Measurements from ENCODE around the gene UMODL1. TPM values are rescaled to one million over a fixed set of nuclear protein-coding genes. Genes with fewer than 3 reads are reported as not detected.

Gene UMODL1
- total RNA-seq, 2 experiments from 2014 or later, result 0.05 to 0.10 TPM

- Mint-ChIP-seq H3K27me3 (peaks cover 3% of the 10 kb centered on the region), H3K4me1 (no peaks in the 10 kb centered on the region), H3K4me3 (no peak overlapping the region), H3K36me3 (ENCODE audit: low read depth) (no peaks in the 10 kb centered on the region), H3K27ac (no peak overlapping the region), H3K9me3 (no peaks in the 10 kb centered on the region)
- DNase-seq, result no peak
- CTCF ChIA-PET, result no interaction called here
- POLR2A ChIA-PET, result no interaction called here
Observed at GRCh38 chr21:42135386-42136052, 64.4 kb downstream of the UMODL1 start.

GRCh38 chr21:42137191-42137904, 66.2 kb downstream of the UMODL1 start:
- ChIA-PET CTCF (no interaction called here), POLR2A (no interaction called here)
- no peaks in the 10 kb centered on the region for H3K4me1 Mint-ChIP-seq
- H3K9me3 Mint-ChIP-seq, result no peaks in the 10 kb centered on the region
- no peak overlapping the region for H3K4me3 Mint-ChIP-seq
- H3K27me3 Mint-ChIP-seq, result peaks cover 3% of the 10 kb centered on the region
- H3K36me3 Mint-ChIP-seq (ENCODE audit: low read depth), result no peaks in the 10 kb centered on the region
- DNase-seq, result no peak
- H3K27ac Mint-ChIP-seq, result no peak overlapping the region

- no peak for DNase-seq
- ChIA-PET CTCF (interaction anchor here (0.9 to 1.0 kb wide), 2 partner anchors 8 to 145 kb away, joined by 3 read pairs; no protein-coding TSS in a partner anchor), POLR2A (interaction anchor here (1.4 kb wide), 1 partner anchor 98 kb away, joined by 3 read pairs; no protein-coding TSS in a partner anchor)
- no peaks in the 10 kb centered on the region for H3K36me3 Mint-ChIP-seq (ENCODE audit: low read depth)
- peaks cover 6% of the 10 kb centered on the region for H3K27me3 Mint-ChIP-seq
- peaks cover 3% of the 10 kb centered on the region for H3K4me1 Mint-ChIP-seq
- no peaks in the 10 kb centered on the region for H3K9me3 Mint-ChIP-seq
- no peak overlapping the region for H3K4me3 Mint-ChIP-seq
- H3K27ac Mint-ChIP-seq, result no peak overlapping the region
Observed at GRCh38 chr21:42140196-42140934, 69.2 kb downstream of the UMODL1 start.

GRCh38 chr21:42141643-42142042, 70.5 kb downstream of the UMODL1 start:
- POLR2A ChIA-PET, result no interaction called here
- Mint-ChIP-seq H3K27ac (no peak overlapping the region), H3K36me3 (ENCODE audit: low read depth) (no peaks in the 10 kb centered on the region), H3K4me1 (peaks cover 8% of the 10 kb centered on the region), H3K27me3 (peaks cover 6% of the 10 kb centered on the region), H3K9me3 (no peaks in the 10 kb centered on the region), H3K4me3 (no peak overlapping the region)
- no peak for DNase-seq
- CTCF ChIA-PET, result no interaction called here

- H3K27ac Mint-ChIP-seq, result no peak overlapping the region
- no peaks in the 10 kb centered on the region for H3K9me3 Mint-ChIP-seq
- peaks cover 8% of the 10 kb centered on the region for H3K4me1 Mint-ChIP-seq
- ChIA-PET POLR2A (no interaction called here), CTCF (no interaction called here)
- no peak for DNase-seq
- no peak overlapping the region for H3K4me3 Mint-ChIP-seq
- H3K27me3 Mint-ChIP-seq, result peaks cover 6% of the 10 kb centered on the region
- no peaks in the 10 kb centered on the region for H3K36me3 Mint-ChIP-seq (ENCODE audit: low read depth)
Observed at GRCh38 chr21:42142141-42142540, 71.0 kb downstream of the UMODL1 start.

GRCh38 chr21:42142627-42143026, 71.5 kb downstream of the UMODL1 start:
- no peak overlapping the region for H3K4me3 Mint-ChIP-seq
- POLR2A ChIA-PET, result no interaction called here
- H3K27me3 Mint-ChIP-seq, result peaks cover 6% of the 10 kb centered on the region

GRCh38 chr21:42143111-42143510, 72.0 kb downstream of the UMODL1 start:
- peaks cover 6% of the 10 kb centered on the region for H3K27me3 Mint-ChIP-seq
- CTCF ChIA-PET, result interaction anchor here (0.8 kb wide), 1 partner anchor 116 kb away, joined by 3 read pairs; no protein-coding TSS in a partner anchor
- no peaks in the 10 kb centered on the region for H3K36me3 Mint-ChIP-seq (ENCODE audit: low read depth)
- H3K4me3 Mint-ChIP-seq, result no peak overlapping the region
- POLR2A ChIA-PET, result interaction anchor here (0.7 kb wide), 1 partner anchor 90 kb away, joined by 3 read pairs; no protein-coding TSS in a partner anchor
- H3K4me1 Mint-ChIP-seq, result peaks cover 8% of the 10 kb centered on the region
- H3K9me3 Mint-ChIP-seq, result no peaks in the 10 kb centered on the region
- H3K27ac Mint-ChIP-seq, result no peak overlapping the region
- no peak for DNase-seq

More at GRCh38 chr21:42142627-42143026, 71.5 kb downstream of the UMODL1 start:
- no peak for DNase-seq
- CTCF ChIA-PET, result no interaction called here
- H3K36me3 Mint-ChIP-seq (ENCODE audit: low read depth), result no peaks in the 10 kb centered on the region
- peaks cover 8% of the 10 kb centered on the region for H3K4me1 Mint-ChIP-seq
- H3K27ac Mint-ChIP-seq, result no peak overlapping the region
- H3K9me3 Mint-ChIP-seq, result no peaks in the 10 kb centered on the region

GRCh38 chr21:42144221-42144620, 73.1 kb downstream of the UMODL1 start:
- Mint-ChIP-seq H3K27ac (no peak overlapping the region), H3K4me1 (peaks cover 8% of the 10 kb centered on the region), H3K36me3 (ENCODE audit: low read depth) (no peaks in the 10 kb centered on the region), H3K27me3 (peaks cover 6% of the 10 kb centered on the region), H3K9me3 (no peaks in the 10 kb centered on the region), H3K4me3 (no peak overlapping the region)
- POLR2A ChIA-PET, result no interaction called here
- DNase-seq, result no peak
- CTCF ChIA-PET, result interaction anchor here (2.0 to 4.9 kb wide), 3 partner anchors 20 to 237 kb away, joined by 6 to 83 read pairs (median 11); no protein-coding TSS in a partner anchor

GRCh38 chr21:42144679-42145568, 73.8 kb downstream of the UMODL1 start:
- no peak overlapping the region for H3K4me3 Mint-ChIP-seq
- H3K4me1 Mint-ChIP-seq, result peaks cover 8% of the 10 kb centered on the region
- H3K27ac Mint-ChIP-seq, result no peak overlapping the region
- H3K9me3 Mint-ChIP-seq, result no peaks in the 10 kb centered on the region
- H3K27me3 Mint-ChIP-seq, result peaks cover 6% of the 10 kb centered on the region
- no peaks in the 10 kb centered on the region for H3K36me3 Mint-ChIP-seq (ENCODE audit: low read depth)
- no peak for DNase-seq
- POLR2A ChIA-PET, result interaction anchor here (1.2 to 1.8 kb wide), 3 partner anchors 88 to 259 kb away, joined by 3 to 16 read pairs (median 6); partner anchors contain the start of gene UBASH3A
- CTCF ChIA-PET, result interaction anchor here (0.7 to 4.9 kb wide), 21 partner anchors 9 to 311 kb away, joined by 3 to 83 read pairs (median 4); partner anchors contain the start of gene ABCG1

- Mint-ChIP-seq H3K4me1 (peaks cover 8% of the 10 kb centered on the region), H3K4me3 (no peak overlapping the region), H3K27me3 (peaks cover 3% of the 10 kb centered on the region), H3K36me3 (ENCODE audit: low read depth) (no peaks in the 10 kb centered on the region), H3K9me3 (no peaks in the 10 kb centered on the region), H3K27ac (no peak overlapping the region)
- peak; percentile 69 for DNase-seq
- POLR2A ChIA-PET, result interaction anchor here (1.2 to 1.8 kb wide), 3 partner anchors 88 to 258 kb away, joined by 3 to 16 read pairs (median 6); partner anchors contain the start of gene UBASH3A
- CTCF ChIA-PET, result interaction anchor here (0.7 to 4.9 kb wide), 22 partner anchors 8 to 311 kb away, joined by 3 to 83 read pairs (median 4); partner anchors contain the start of gene ABCG1
Observed at GRCh38 chr21:42145569-42146272, 74.6 kb downstream of the UMODL1 start.

- H3K27ac Mint-ChIP-seq, result no peak overlapping the region
- H3K9me3 Mint-ChIP-seq, result no peaks in the 10 kb centered on the region
- DNase-seq, result no peak
- peaks cover 8% of the 10 kb centered on the region for H3K4me1 Mint-ChIP-seq
- CTCF ChIA-PET, result interaction anchor here (0.7 to 4.9 kb wide), 15 partner anchors 18 to 310 kb away, joined by 3 to 83 read pairs (median 5); partner anchors contain the start of gene ABCG1
- POLR2A ChIA-PET, result interaction anchor here (1.2 to 1.8 kb wide), 4 partner anchors 87 to 257 kb away, joined by 3 to 16 read pairs (median 4); partner anchors contain the start of gene UBASH3A
- H3K27me3 Mint-ChIP-seq, result peaks cover 3% of the 10 kb centered on the region
- no peak overlapping the region for H3K4me3 Mint-ChIP-seq
- H3K36me3 Mint-ChIP-seq (ENCODE audit: low read depth), result no peaks in the 10 kb centered on the region
Observed at GRCh38 chr21:42146273-42146805, 75.2 kb downstream of the UMODL1 start.
